ENCODE measurements around the gene ESYT3. TPM values are rescaled to one million over a fixed set of nuclear protein-coding genes. Genes with fewer than 3 reads are reported as not detected.

The ESYT3 gene
- total RNA-seq, 1 donor from 2014 or later, result 40.3 TPM

GRCh38 chr3:138405001-138405400 lies 29.4 kb upstream of the ESYT3 start:
- intact Hi-C loops (cut with DNase I), result no loop called here
- peaks cover 40% of the 10 kb centered on the region for H3K36me3 ChIP-seq
- no peaks in the 10 kb centered on the region for H3K27me3 ChIP-seq (ENCODE audit: low read depth)
- ATAC-seq, result no peak
- no peaks in the 10 kb centered on the region for H3K9me3 ChIP-seq
- H3K27ac ChIP-seq, result no peak overlapping the region
- H3K4me1 ChIP-seq, result no peaks in the 10 kb centered on the region
- no peak for DNase-seq
- no peak overlapping the region for H3K4me3 ChIP-seq
- TF ChIP-seq CTCF (IDR thresholded peaks at IDR 0.05), result no peak

GRCh38 chr3:138405486-138405885 lies 28.9 kb upstream of the ESYT3 start:
- H3K27me3 ChIP-seq (ENCODE audit: low read depth), result no peaks in the 10 kb centered on the region
- no peaks in the 10 kb centered on the region for H3K9me3 ChIP-seq
- no peak for DNase-seq
- TF ChIP-seq CTCF (IDR thresholded peaks at IDR 0.05), result no peak
- ATAC-seq, result no peak
- H3K4me1 ChIP-seq, result no peaks in the 10 kb centered on the region
- H3K36me3 ChIP-seq, result peaks cover 37% of the 10 kb centered on the region
- intact Hi-C loops (cut with DNase I), result no loop called here
- no peak overlapping the region for H3K4me3 ChIP-seq
- H3K27ac ChIP-seq, result no peak overlapping the region

GRCh38 chr3:138406606-138407005 lies 27.8 kb upstream of the ESYT3 start:
- H3K27me3 ChIP-seq (ENCODE audit: low read depth), result no peaks in the 10 kb centered on the region
- DNase-seq, result no peak

GRCh38 chr3:138407236-138407907 lies 27.0 kb upstream of the ESYT3 start:
- Histone ChIP-seq H3K27ac (no peak overlapping the region), H3K36me3 (peaks cover 20% of the 10 kb centered on the region), H3K4me3 (no peak overlapping the region), H3K9me3 (no peaks in the 10 kb centered on the region), H3K4me1 (no peaks in the 10 kb centered on the region), H3K27me3 (ENCODE audit: low read depth) (no peaks in the 10 kb centered on the region)
- no peak for TF ChIP-seq CTCF (IDR thresholded peaks at IDR 0.05)
- ATAC-seq, result no peak
- intact Hi-C loops (cut with DNase I), result no loop called here
- DNase-seq, result no peak

More at GRCh38 chr3:138406606-138407005, 27.8 kb upstream of the ESYT3 start:
- peaks cover 26% of the 10 kb centered on the region for H3K36me3 ChIP-seq
- no peak overlapping the region for H3K27ac ChIP-seq
- intact Hi-C loops (cut with DNase I), result no loop called here
- TF ChIP-seq CTCF (IDR thresholded peaks at IDR 0.05), result no peak
- no peaks in the 10 kb centered on the region for H3K9me3 ChIP-seq
- no peaks in the 10 kb centered on the region for H3K4me1 ChIP-seq
- no peak for ATAC-seq
- no peak overlapping the region for H3K4me3 ChIP-seq

- TF ChIP-seq CTCF (IDR thresholded peaks at IDR 0.05), result no peak
- intact Hi-C loops (cut with DNase I), result no loop called here
- H3K4me1 ChIP-seq, result no peaks in the 10 kb centered on the region
- no peak for DNase-seq
- peaks cover 7% of the 10 kb centered on the region for H3K36me3 ChIP-seq
- H3K4me3 ChIP-seq, result no peak overlapping the region
- H3K9me3 ChIP-seq, result no peaks in the 10 kb centered on the region
- H3K27ac ChIP-seq, result no peak overlapping the region
- H3K27me3 ChIP-seq (ENCODE audit: low read depth), result no peaks in the 10 kb centered on the region
- ATAC-seq, result no peak
These were observed 25.5 kb upstream of the ESYT3 start for GRCh38 chr3:138408751-138409570.
